HL-60 (cell line): ENCODE data around the gene CEP20.

Experiments used
- DNase-seq, 2 experiments: peaks; one replicate each; pipeline ENCODE4 v3.0.0-alpha.2; 2010 to 2020; ENCODE audit warnings: low read depth in 1 of 2, low spot score in 1 of 2
- H3K27ac ChIP-seq: fragments of 250-450 bp; sonication (Bioruptor Pico); replicated peaks from 2 replicates; pipeline ENCODE4 v1.5.1; 2020; ENCODE audit warnings: mild to moderate bottlenecking, moderate library complexity
- H3K27me3 ChIP-seq: fragments of 250-450 bp; sonication (Bioruptor Pico); 2 replicates; pipeline ENCODE4 v1.5.1; 2021; ENCODE audit warnings: mild to moderate bottlenecking, moderate library complexity; ENCODE audit not compliant: insufficient read depth, poor library complexity, severe bottlenecking
- H3K4me3 ChIP-seq: replicated peaks from 2 replicates; pipeline ENCODE4 v1.5.1; 2011; ENCODE audit warnings: mild to moderate bottlenecking, control low read depth, low read length; ENCODE audit not compliant: insufficient read depth
- CTCF ChIP-seq: IDR thresholded peaks from one replicate; pipeline ENCODE4 v1.5.1; 2011; ENCODE audit warnings: low read length, control low read depth, inconsistent platforms; ENCODE audit not compliant: insufficient read depth
- GABPA ChIP-seq: IDR thresholded peaks from 2 replicates; pipeline ENCODE4 v1.6.1; 2012; ENCODE audit warnings: low read depth
- POLR2AphosphoS5 ChIP-seq: IDR thresholded peaks from 2 replicates; pipeline ENCODE4 v1.6.1; 2012; ENCODE audit warnings: low read depth
- REST ChIP-seq: IDR thresholded peaks from 2 replicates; pipeline ENCODE4 v1.6.1; 2012; ENCODE audit warnings: low read depth; ENCODE audit not compliant: insufficient replicate concordance
- SPI1 ChIP-seq: IDR thresholded peaks from 2 replicates; pipeline ENCODE4 v1.6.1; 2012; ENCODE audit warnings: low read depth, mild to moderate bottlenecking, borderline replicate concordance

CEP20 gene

GRCh38 chr16:15880434-15881308 is 7.7 kb downstream of the CEP20 start:
- TF ChIP-seq REST (no peak), GABPA (no peak), POLR2AphosphoS5 (peak; percentile 30; the same call in 1 of the 2 replicates), SPI1 (no peak), CTCF (no peak)
- Histone ChIP-seq H3K4me3 (no peak overlapping the region), H3K27ac (no peak overlapping the region), H3K27me3 (no peaks in the 10 kb centered on the region)
- DNase-seq: no peak

- H3K27ac ChIP-seq: peak overlapping the region; percentile 12; the same call in 1 of the 2 replicates
- DNase-seq: no peak
- TF ChIP-seq CTCF (no peak), REST (no peak), GABPA (no peak), POLR2AphosphoS5 (no peak), SPI1 (no peak)
- no peaks in the 10 kb centered on the region for H3K27me3 ChIP-seq
- H3K4me3 ChIP-seq: no peak overlapping the region
Observed at GRCh38 chr16:15879255-15879811, 9.1 kb downstream of the CEP20 start.

DNA sequence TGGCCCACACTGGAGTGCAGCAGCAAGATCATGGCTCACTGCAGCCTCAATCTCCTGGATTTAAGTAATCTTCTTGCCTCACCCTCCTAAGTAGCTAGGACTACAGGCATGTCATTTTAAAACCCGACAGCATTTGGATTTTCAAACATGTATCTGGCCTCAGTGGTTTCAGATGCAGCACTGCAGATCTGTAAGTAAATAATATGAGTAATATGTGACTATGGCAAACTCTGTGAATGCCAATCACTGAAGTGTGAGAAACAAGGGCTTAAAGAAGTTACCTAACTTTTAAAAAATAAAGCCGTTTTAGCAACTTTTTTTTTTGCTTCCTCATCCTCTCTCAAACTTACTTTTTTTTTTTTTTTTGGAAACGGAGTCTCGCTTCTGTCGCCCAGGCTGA is 11.9 kb downstream of the CEP20 start:
- H3K27me3 ChIP-seq: no peaks in the 10 kb centered on the region
- no peak for TF ChIP-seq REST
- no peak for DNase-seq
- no peak overlapping the region for H3K4me3 ChIP-seq
- no peak overlapping the region for H3K27ac ChIP-seq
